Measurements from ENCODE around the gene IKZF1.

Gene IKZF1

GRCh38 chr7:50436133-50436806 is 131.8 kb downstream of the IKZF1 start:
- DNase-seq (ENCODE audit: low read depth in 2 of 2, low spot score in 1 of 2), result no peak

- DNase-seq (ENCODE audit: low read depth in 2 of 2, low spot score in 1 of 2), result no peak
Observed at GRCh38 chr7:50446542-50446960, 142.0 kb downstream of the IKZF1 start.

GRCh38 chr7:50448823-50449222 is 144.3 kb downstream of the IKZF1 start:
- no peak for DNase-seq (ENCODE audit: low read depth in 2 of 2, low spot score in 1 of 2)

- no peak for DNase-seq (ENCODE audit: low read depth in 2 of 2, low spot score in 1 of 2)
Observed at GRCh38 chr7:50449501-50449880, 145.0 kb downstream of the IKZF1 start.

- peak; percentile 56 to 59 for DNase-seq (ENCODE audit: low read depth in 2 of 2, low spot score in 1 of 2)
Observed at GRCh38 chr7:50449881-50450589, 145.5 kb downstream of the IKZF1 start, which contains the start of gene FIGNL1. Gene FIGNL1, minus strand, starts transcription at chr7:50450350. Its CDS starts 3,063 bp downstream, at chr7:50447287.

- peak in 1 of 2 donors; percentile 8 for DNase-seq (ENCODE audit: low read depth in 2 of 2, low spot score in 1 of 2)
Observed at GRCh38 chr7:50450590-50451032, 146.1 kb downstream of the IKZF1 start.
